Stimulated activated CD8-positive, alpha-beta memory T cell treated with anti-CD3 and anti-CD28 coated beads, Interleukin-15, amount 100 ng/mL, for 1 hour (primary cell): Measurements from ENCODE around the gene SENP2.

ENCODE experiments used
- DNase-seq: peaks from one replicate; pipeline ENCODE4 v3.0.0-alpha.2; 2020; ENCODE audit warnings: low read depth

Gene SENP2

GRCh38 chr3:185680231-185680630, 94.1 kb downstream of the SENP2 start:
- no peak for DNase-seq
